CD4-positive, CD25-positive, alpha-beta regulatory T cell (primary cell): Measurements from ENCODE around the gene PA2G4. TPM values are rescaled to one million over a fixed set of nuclear protein-coding genes. Genes with fewer than 3 reads are reported as not detected.

Source experiments
- ATAC-seq, 2 donors: fragments of 150-1000 bp; cut with Tn5 transposase; one replicate each; pipeline ENCODE4 v1.10.0; 2021; ENCODE audit warnings: low read depth in 2 of 2, moderate number of reproducible peaks in 2 of 2, moderate library complexity in 1 of 2
- DNase-seq, 3 donors: peaks; one replicate each; pipeline versions ENCODE4 v3.0.0 to v3.0.0-alpha.2; 2012 to 2022; ENCODE audit warnings: mixed read lengths in 1 of 3
- H3K27ac ChIP-seq: one replicate; pipeline ENCODE4 v1.7.0; 2013; ENCODE audit warnings: mild to moderate bottlenecking, low read length; ENCODE audit not compliant: insufficient read depth, poor library complexity, severe bottlenecking
- H3K27me3 ChIP-seq: one replicate; pipeline ENCODE4 v1.7.0; 2013; ENCODE audit warnings: low read length; ENCODE audit not compliant: control insufficient read depth, insufficient read depth
- H3K36me3 ChIP-seq: one replicate; pipeline ENCODE4 v1.7.0; 2013; ENCODE audit warnings: mild to moderate bottlenecking, low read length, moderate library complexity; ENCODE audit not compliant: control insufficient read depth, insufficient read depth
- H3K4me1 ChIP-seq: 2 replicates; pipeline ENCODE4 v1.7.0; 2013; ENCODE audit warnings: mild to moderate bottlenecking, low read length; ENCODE audit not compliant: insufficient read depth, control insufficient read depth, poor library complexity, severe bottlenecking
- H3K4me3 ChIP-seq: one replicate; pipeline ENCODE4 v1.7.0; 2013; ENCODE audit warnings: low read depth, mild to moderate bottlenecking, low read length, moderate library complexity
- H3K9me3 ChIP-seq, 2 experiments: 1 replicate in 1 of 2; 2 replicates in 1 of 2; pipeline ENCODE4 v1.7.0; 2013; ENCODE audit warnings: low read length in 2 of 2, mild to moderate bottlenecking in 1 of 2, moderate library complexity in 1 of 2; ENCODE audit not compliant: control insufficient read depth in 2 of 2
- H3K27ac Mint-ChIP-seq, 3 donors: one replicate each; pipeline ENCODE4 v1.8.0; 2020 to 2022; ENCODE audit warnings: mild to moderate bottlenecking in 3 of 3, mixed read lengths in 3 of 3, moderate library complexity in 2 of 3
- H3K27me3 Mint-ChIP-seq: one replicate; pipeline ENCODE4 v1.8.0; 2022; ENCODE audit warnings: mild to moderate bottlenecking, mixed read lengths
- H3K36me3 Mint-ChIP-seq: one replicate; pipeline ENCODE4 v1.8.0; 2020; ENCODE audit warnings: mixed read lengths
- H3K4me1 Mint-ChIP-seq, 4 donors: one replicate each; pipeline ENCODE4 v1.8.0; 2020 to 2022; ENCODE audit warnings: mixed read lengths in 4 of 4, mild to moderate bottlenecking in 1 of 4
- H3K4me3 Mint-ChIP-seq, 4 donors: one replicate each; pipeline ENCODE4 v1.8.0; 2020 to 2022; ENCODE audit warnings: mild to moderate bottlenecking in 4 of 4, mixed read lengths in 4 of 4, moderate library complexity in 3 of 4
- H3K9me3 Mint-ChIP-seq, 7 donors: one replicate each; pipeline ENCODE4 v1.8.0; 2020 to 2022; ENCODE audit warnings: mixed read lengths in 7 of 7, mild to moderate bottlenecking in 3 of 7, moderate library complexity in 2 of 7
- polyA plus RNA-seq, 4 donors: library from polyadenylated mRNA; unstranded; fragments of 300-500 nt; fragmentation: Illumina TruSeq; gene quantifications; one replicate each; pipeline ENCODE4 v1.2.3, GENCODE V29; 2021
- total RNA-seq: library from RNA; stranded (reverse); gene quantifications from one replicate; pipeline ENCODE4 v1.2.3, GENCODE V29; 2022

PA2G4 gene
- total and polyA plus RNA-seq, 5 donors from 2014 or later, result 63.8 to 203 (median 196) TPM

DNA sequence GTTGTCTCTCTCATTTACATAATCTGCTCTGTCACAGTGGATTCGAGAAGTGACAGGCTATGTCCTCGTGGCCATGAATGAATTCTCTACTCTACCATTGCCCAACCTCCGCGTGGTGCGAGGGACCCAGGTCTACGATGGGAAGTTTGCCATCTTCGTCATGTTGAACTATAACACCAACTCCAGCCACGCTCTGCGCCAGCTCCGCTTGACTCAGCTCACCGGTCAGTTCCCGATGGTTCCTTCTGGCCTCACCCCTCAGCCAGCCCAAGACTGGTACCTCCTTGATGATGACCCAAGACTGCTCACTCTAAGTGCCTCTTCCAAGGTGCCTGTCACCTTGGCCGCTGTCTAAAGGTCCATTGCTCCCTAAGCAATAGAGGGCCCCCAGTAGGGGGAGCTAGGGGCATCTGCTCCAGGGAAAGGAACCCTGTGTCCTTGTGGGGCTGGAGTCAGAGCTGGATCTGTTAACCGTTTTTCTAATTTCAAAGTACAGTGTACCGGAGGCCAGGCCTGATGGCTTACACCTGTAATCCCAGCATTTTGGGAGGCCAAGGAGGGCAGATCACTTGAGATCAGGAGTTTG, 19.3 kb upstream of the PA2G4 start:
- Histone ChIP-seq H3K9me3 (no peaks in the 10 kb centered on the region), H3K27ac (no peak overlapping the region), H3K36me3 (no peaks in the 10 kb centered on the region), H3K4me1 (peaks cover 7% of the 10 kb centered on the region), H3K27me3 (no peaks in the 10 kb centered on the region), H3K4me3 (no peak overlapping the region)
- no peak for ATAC-seq
- H3K27me3 Mint-ChIP-seq, result peaks cover 43% of the 10 kb centered on the region
- H3K9me3 Mint-ChIP-seq, result peaks cover 0 to 2% (median 0%) of the 10 kb centered on the region in 7 donors
- peak overlapping the region in 1 of 3 donors; percentile 57 for H3K27ac Mint-ChIP-seq
- no peaks in the 10 kb centered on the region for H3K36me3 Mint-ChIP-seq
- DNase-seq, result peak in 1 of 3 donors; percentile 48
- no peak overlapping the region for H3K4me3 Mint-ChIP-seq
- peaks cover 0 to 9% (median 4%) of the 10 kb centered on the region in 4 donors for H3K4me1 Mint-ChIP-seq

DNA sequence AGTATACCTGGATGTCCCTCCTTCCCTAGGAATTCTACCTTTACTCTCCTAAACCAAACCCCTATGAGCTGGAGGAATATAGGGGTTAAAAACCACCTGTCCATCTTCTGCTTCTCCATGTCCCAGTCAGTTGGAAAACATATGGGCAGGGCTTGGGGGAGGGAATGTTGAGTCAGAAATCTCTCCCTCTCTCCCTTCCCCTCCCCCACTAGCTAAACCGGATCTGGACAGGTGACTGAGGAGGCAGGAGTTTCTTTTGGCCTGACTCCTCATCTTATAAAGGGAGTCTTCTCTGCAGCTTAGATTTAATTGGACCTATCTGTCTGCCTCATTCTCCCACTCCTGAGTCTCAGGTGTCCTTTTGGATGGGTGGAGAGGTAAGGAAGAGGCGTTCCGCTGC, 18.3 kb upstream of the PA2G4 start:
- Mint-ChIP-seq H3K4me3 (no peak overlapping the region), H3K36me3 (no peaks in the 10 kb centered on the region), H3K27me3 (peaks cover 37% of the 10 kb centered on the region), H3K27ac (no peak overlapping the region), H3K4me1 (peaks cover 0 to 2% (median under 1%) of the 10 kb centered on the region in 4 donors), H3K9me3 (peaks cover 0 to 2% (median 0%) of the 10 kb centered on the region in 7 donors)
- DNase-seq, result no peak
- no peaks in the 10 kb centered on the region for H3K9me3 ChIP-seq
- H3K4me3 ChIP-seq, result no peak overlapping the region
- H3K27ac ChIP-seq, result no peak overlapping the region
- no peaks in the 10 kb centered on the region for H3K4me1 ChIP-seq
- ATAC-seq, result no peak
- no peaks in the 10 kb centered on the region for H3K36me3 ChIP-seq
- H3K27me3 ChIP-seq, result no peaks in the 10 kb centered on the region

DNA sequence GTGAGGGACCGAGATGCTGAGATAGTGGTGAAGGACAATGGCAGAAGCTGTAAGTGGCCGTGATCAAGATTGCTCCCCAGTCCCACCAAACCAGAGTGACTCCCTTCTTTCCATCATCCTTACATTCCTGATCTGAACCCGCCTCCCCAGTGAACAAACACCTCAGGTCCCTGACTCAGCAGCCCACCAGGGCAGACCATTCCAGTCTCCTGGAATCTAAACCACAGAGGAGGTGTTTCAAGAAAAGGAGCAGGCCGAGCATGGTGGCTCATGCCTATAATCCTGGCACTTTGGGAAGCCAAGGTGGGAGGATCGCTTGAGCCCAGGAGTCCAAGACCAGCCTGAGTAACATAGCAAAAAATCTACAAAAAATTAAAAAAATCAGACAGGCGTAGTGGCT, 17.8 kb upstream of the PA2G4 start:
- H3K4me1 Mint-ChIP-seq, result no peaks in the 10 kb centered on the region
- H3K4me3 Mint-ChIP-seq, result no peak overlapping the region
- no peaks in the 10 kb centered on the region for H3K4me1 ChIP-seq

DNA sequence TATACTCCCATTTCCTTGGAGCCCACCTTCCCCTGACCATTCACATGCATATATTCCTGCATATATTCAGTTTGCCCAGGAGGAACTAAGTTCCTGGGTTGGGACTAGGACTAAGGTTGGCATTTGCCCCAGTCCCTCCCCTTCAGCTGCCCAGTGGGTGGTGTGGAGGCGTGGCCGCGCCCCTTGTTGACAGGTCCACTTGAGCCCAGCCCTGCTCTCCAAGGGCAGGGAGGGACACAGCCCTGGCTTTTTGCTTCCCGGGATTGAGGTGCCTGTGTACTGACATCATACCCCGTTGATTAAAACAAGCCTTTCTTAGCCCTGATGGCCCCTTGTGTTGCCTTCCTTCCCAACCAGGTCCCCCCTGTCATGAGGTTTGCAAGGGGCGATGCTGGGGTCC, 17.1 kb upstream of the PA2G4 start:
- H3K4me3 ChIP-seq, result no peak overlapping the region
- no peak overlapping the region for H3K27ac ChIP-seq
- H3K9me3 ChIP-seq, result no peaks in the 10 kb centered on the region
- H3K4me1 Mint-ChIP-seq, result no peaks in the 10 kb centered on the region
- no peaks in the 10 kb centered on the region for H3K4me1 ChIP-seq
- peaks cover 33% of the 10 kb centered on the region for H3K27me3 Mint-ChIP-seq
- no peaks in the 10 kb centered on the region for H3K27me3 ChIP-seq
- DNase-seq, result no peak
- ATAC-seq, result no peak
- no peak overlapping the region for H3K27ac Mint-ChIP-seq
- H3K36me3 Mint-ChIP-seq, result no peaks in the 10 kb centered on the region
- no peak overlapping the region for H3K4me3 Mint-ChIP-seq
- H3K9me3 Mint-ChIP-seq, result peaks cover 0 to 2% (median 0%) of the 10 kb centered on the region in 7 donors
- H3K36me3 ChIP-seq, result no peaks in the 10 kb centered on the region

More for the DNA sequence above, 17.8 kb upstream of the PA2G4 start:
- Mint-ChIP-seq H3K27ac (peak overlapping the region in 1 of 3 donors; percentile 26), H3K9me3 (peaks cover 0 to 2% (median 0%) of the 10 kb centered on the region in 7 donors), H3K36me3 (no peaks in the 10 kb centered on the region), H3K27me3 (peaks cover 35% of the 10 kb centered on the region)
- no peak overlapping the region for H3K4me3 ChIP-seq
- no peaks in the 10 kb centered on the region for H3K36me3 ChIP-seq
- ATAC-seq (no peak), DNase-seq (no peak)
- no peaks in the 10 kb centered on the region for H3K27me3 ChIP-seq
- no peak overlapping the region for H3K27ac ChIP-seq
- H3K9me3 ChIP-seq, result no peaks in the 10 kb centered on the region

DNA sequence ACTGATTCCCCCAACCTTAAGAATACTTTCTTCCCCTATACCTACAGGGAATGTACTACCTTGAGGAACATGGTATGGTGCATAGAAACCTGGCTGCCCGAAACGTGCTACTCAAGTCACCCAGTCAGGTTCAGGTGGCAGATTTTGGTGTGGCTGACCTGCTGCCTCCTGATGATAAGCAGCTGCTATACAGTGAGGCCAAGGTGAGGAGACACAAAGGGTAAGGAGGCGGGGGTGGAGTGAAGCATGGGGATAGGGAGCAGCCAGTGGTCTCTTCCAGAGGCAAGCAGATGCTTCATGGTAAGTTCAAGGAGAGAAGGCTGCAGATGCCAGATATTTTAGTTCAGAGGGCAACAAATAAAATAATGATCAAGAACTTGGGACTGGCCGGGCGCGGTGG, 6.6 kb upstream of the PA2G4 start:
- H3K4me3 Mint-ChIP-seq, result no peak overlapping the region
- H3K36me3 ChIP-seq, result no peaks in the 10 kb centered on the region
- no peaks in the 10 kb centered on the region for H3K36me3 Mint-ChIP-seq
- peak overlapping the region in 1 of 3 donors; percentile 81 for H3K27ac Mint-ChIP-seq
- peaks cover 0 to 2% (median 0%) of the 10 kb centered on the region in 7 donors for H3K9me3 Mint-ChIP-seq
- no peaks in the 10 kb centered on the region for H3K9me3 ChIP-seq
- no peak for DNase-seq
- peaks cover 6% of the 10 kb centered on the region for H3K27me3 Mint-ChIP-seq
- H3K27ac ChIP-seq, result no peak overlapping the region
- H3K4me1 Mint-ChIP-seq, result peaks cover 4 to 26% (median 14%) of the 10 kb centered on the region in 4 donors
- peaks cover 15% of the 10 kb centered on the region for H3K4me1 ChIP-seq
- ATAC-seq, result no peak
- H3K27me3 ChIP-seq, result no peaks in the 10 kb centered on the region
- no peak overlapping the region for H3K4me3 ChIP-seq

DNA sequence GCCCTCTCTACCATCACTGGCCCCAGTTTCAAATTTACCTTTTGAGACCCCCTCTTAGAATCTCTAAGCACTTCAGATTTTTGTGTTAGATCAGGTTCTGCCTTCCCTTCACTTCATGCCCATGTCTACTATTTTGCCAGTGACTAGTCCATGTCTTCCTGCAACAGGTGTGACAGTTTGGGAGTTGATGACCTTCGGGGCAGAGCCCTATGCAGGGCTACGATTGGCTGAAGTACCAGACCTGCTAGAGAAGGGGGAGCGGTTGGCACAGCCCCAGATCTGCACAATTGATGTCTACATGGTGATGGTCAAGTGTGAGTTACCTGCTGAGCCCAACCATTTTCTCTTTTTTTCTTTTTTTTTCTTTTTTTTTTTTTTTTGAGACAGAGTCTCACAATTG, 5.8 kb upstream of the PA2G4 start:
- Histone ChIP-seq H3K9me3 (no peaks in the 10 kb centered on the region), H3K4me1 (peaks cover 24% of the 10 kb centered on the region), H3K4me3 (no peak overlapping the region), H3K36me3 (no peaks in the 10 kb centered on the region), H3K27ac (no peak overlapping the region), H3K27me3 (no peaks in the 10 kb centered on the region)
- Mint-ChIP-seq H3K9me3 (peaks cover 0 to 2% (median 0%) of the 10 kb centered on the region in 7 donors), H3K27ac (no peak overlapping the region), H3K36me3 (no peaks in the 10 kb centered on the region), H3K27me3 (peaks cover 4% of the 10 kb centered on the region), H3K4me3 (no peak overlapping the region), H3K4me1 (peaks cover 8 to 34% (median 23%) of the 10 kb centered on the region in 4 donors)
- no peak for ATAC-seq
- no peak for DNase-seq

DNA sequence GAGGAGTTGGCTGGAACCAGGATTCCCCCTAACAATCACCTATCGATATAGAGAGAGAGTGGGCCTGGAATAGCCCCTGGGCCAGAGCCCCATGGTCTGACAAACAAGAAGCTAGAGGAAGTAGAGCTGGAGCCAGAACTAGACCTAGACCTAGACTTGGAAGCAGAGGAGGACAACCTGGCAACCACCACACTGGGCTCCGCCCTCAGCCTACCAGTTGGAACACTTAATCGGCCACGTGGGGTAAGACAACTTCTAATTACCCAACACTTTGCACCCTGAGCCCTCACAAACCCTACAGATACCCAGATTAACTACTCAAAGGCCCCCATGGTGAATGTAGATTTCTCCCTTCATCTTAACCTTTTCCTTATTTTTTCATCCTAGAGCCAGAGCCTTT, 4.6 kb upstream of the PA2G4 start:
- H3K4me3 ChIP-seq, result no peak overlapping the region
- no peak overlapping the region for H3K27ac ChIP-seq
- DNase-seq, result no peak
- peaks cover 28% of the 10 kb centered on the region for H3K4me1 ChIP-seq
- no peaks in the 10 kb centered on the region for H3K9me3 ChIP-seq
- H3K27me3 Mint-ChIP-seq, result peaks cover 4% of the 10 kb centered on the region
- no peak for ATAC-seq
- peak overlapping the region in 2 of 3 donors; percentile 6 to 89 for H3K27ac Mint-ChIP-seq
- H3K4me1 Mint-ChIP-seq, result peaks cover 8 to 44% (median 28%) of the 10 kb centered on the region in 4 donors
- no peak overlapping the region for H3K4me3 Mint-ChIP-seq
- no peaks in the 10 kb centered on the region for H3K36me3 Mint-ChIP-seq
- H3K9me3 Mint-ChIP-seq, result no peaks in the 10 kb centered on the region
- H3K36me3 ChIP-seq, result no peaks in the 10 kb centered on the region
- H3K27me3 ChIP-seq, result no peaks in the 10 kb centered on the region

DNA sequence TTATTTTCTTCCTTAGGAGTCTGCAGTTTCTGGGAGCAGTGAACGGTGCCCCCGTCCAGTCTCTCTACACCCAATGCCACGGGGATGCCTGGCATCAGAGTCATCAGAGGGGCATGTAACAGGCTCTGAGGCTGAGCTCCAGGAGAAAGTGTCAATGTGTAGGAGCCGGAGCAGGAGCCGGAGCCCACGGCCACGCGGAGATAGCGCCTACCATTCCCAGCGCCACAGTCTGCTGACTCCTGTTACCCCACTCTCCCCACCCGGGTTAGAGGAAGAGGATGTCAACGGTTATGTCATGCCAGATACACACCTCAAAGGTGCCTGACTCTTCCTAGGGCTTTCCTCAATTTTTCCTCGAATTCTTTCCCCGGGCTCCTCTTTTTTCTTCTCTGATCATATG, 3.3 kb upstream of the PA2G4 start:
- Mint-ChIP-seq H3K36me3 (no peaks in the 10 kb centered on the region), H3K9me3 (no peaks in the 10 kb centered on the region), H3K4me1 (peaks cover 11 to 57% (median 37%) of the 10 kb centered on the region in 4 donors), H3K27me3 (peaks cover 4% of the 10 kb centered on the region), H3K27ac (peak overlapping the region; percentile 95 to 100 (median 99)), H3K4me3 (no peak overlapping the region)
- H3K27me3 ChIP-seq, result no peaks in the 10 kb centered on the region
- ATAC-seq (no peak), DNase-seq (no peak)
- H3K9me3 ChIP-seq, result no peaks in the 10 kb centered on the region
- peaks cover 41% of the 10 kb centered on the region for H3K4me1 ChIP-seq
- H3K27ac ChIP-seq, result peak overlapping the region; percentile 89
- H3K4me3 ChIP-seq, result no peak overlapping the region
- no peaks in the 10 kb centered on the region for H3K36me3 ChIP-seq
